HEK293T (cell line): ENCODE data around the gene OBP2B.

Experiments
- FOXA1 ChIP-seq: fragments of 450-650 bp; IDR thresholded peaks from 2 replicates; pipeline ENCODE4 v1.6.1; 2016; ENCODE audit warnings: mild to moderate bottlenecking
- SP1 ChIP-seq: fragments of 450-650 bp; IDR thresholded peaks from 2 replicates; pipeline ENCODE4 v1.6.1; 2017
- SUZ12 ChIP-seq: fragments of 450-650 bp; IDR thresholded peaks from 2 replicates; pipeline ENCODE4 v1.6.1; 2016; ENCODE audit warnings: mild to moderate bottlenecking
- ZNF384 ChIP-seq: fragments of 450-650 bp; IDR thresholded peaks from 2 replicates; pipeline ENCODE4 v1.6.1; 2016

GRCh38 chr9:133250741-133251170 lies 41.7 kb upstream of the OBP2B start:
- TF ChIP-seq SUZ12 (no peak), ZNF384 (no peak), FOXA1 (no peak), SP1 (no peak)
